Smooth muscle cell (in vitro differentiated cells): ENCODE measurements around the gene SOCS1. TPM values are rescaled to one million over a fixed set of nuclear protein-coding genes. Genes with fewer than 3 reads are reported as not detected.

Experiments
- DNase-seq: peaks from one replicate; lab custom pipeline; 2025; ENCODE audit not compliant: unreplicated experiment; lab: John Stamatoyannopoulos, UW
- H2AFZ ChIP-seq: fragments of 200-600 bp; sonication (generic); 2 replicates; pipeline ENCODE4 v1.6.0; 2016; ENCODE audit warnings: antibody characterized with exemption, low read depth, mild to moderate bottlenecking
- H3F3A ChIP-seq: fragments of 200-600 bp; sonication (generic); 2 replicates; pipeline ENCODE4 v1.6.0; 2017; ENCODE audit warnings: antibody characterized with exemption, low read depth
- H3K27ac ChIP-seq: fragments of 200-600 bp; sonication (generic); 2 replicates; pipeline ENCODE4 v1.5.1; 2016; ENCODE audit warnings: low read depth, mild to moderate bottlenecking
- H3K27me3 ChIP-seq: fragments of 200-600 bp; sonication (generic); 2 replicates; pipeline ENCODE4 v1.6.1; 2016; ENCODE audit warnings: low read depth, mild to moderate bottlenecking
- H3K36me3 ChIP-seq: fragments of 200-600 bp; sonication (generic); 2 replicates; pipeline ENCODE4 v1.5.1; 2016; ENCODE audit warnings: low read depth
- H3K4me1 ChIP-seq: fragments of 200-600 bp; sonication (generic); 2 replicates; pipeline ENCODE4 v1.5.1; 2016; ENCODE audit warnings: low read depth
- H3K4me2 ChIP-seq: fragments of 200-600 bp; sonication (generic); 2 replicates; pipeline ENCODE4 v1.6.0; 2016; ENCODE audit warnings: mild to moderate bottlenecking
- H3K4me3 ChIP-seq: fragments of 200-600 bp; sonication (generic); 2 replicates; pipeline ENCODE4 v1.5.1; 2016; ENCODE audit warnings: mild to moderate bottlenecking
- H3K79me2 ChIP-seq: fragments of 200-600 bp; sonication (generic); 2 replicates; pipeline ENCODE4 v1.6.0; 2016; ENCODE audit warnings: low read depth, mild to moderate bottlenecking
- H3K9ac ChIP-seq: fragments of 200-600 bp; sonication (generic); 2 replicates; pipeline ENCODE4 v1.6.0; 2016; ENCODE audit warnings: low read depth
- H3K9me3 ChIP-seq: fragments of 200-600 bp; sonication (generic); replicated peaks from 2 replicates; pipeline ENCODE4 v1.5.1; 2016; ENCODE audit warnings: low read depth
- H4K20me1 ChIP-seq: fragments of 200-600 bp; sonication (generic); 2 replicates; pipeline ENCODE4 v1.6.0; 2016; ENCODE audit warnings: low read depth
- WGBS: methylation state at CpG from one replicate; pipeline ENCODE4 v1.1.7; 2016; ENCODE audit warnings: low lambda C conversion rate; 5-methylcytosine and 5-hydroxymethylcytosine counted together
- polyA plus RNA-seq: library from polyadenylated mRNA; unstranded; fragments of >200 nt; fragmentation: Nextera tagmentation; extraction: Ambion mirVana; gene quantifications from 2 replicates; pipeline ENCODE4 v1.2.1, GENCODE V29; 2016
- total RNA-seq: library from RNA; depleted of rRNA; stranded (reverse); fragments of >200 nt; gene quantifications from 2 replicates; pipeline ENCODE4 v1.2.3, GENCODE V29; 2014
- TF ChIP-seq, protein P1 (sequence below): fragments of 200-600 bp; sonication (generic); IDR thresholded peaks from 2 replicates; pipeline ENCODE4 v1.5.1; 2017; ENCODE audit warnings: borderline replicate concordance, mild to moderate bottlenecking, antibody characterized with exemption; ENCODE audit not compliant: insufficient read depth, poor library complexity, severe bottlenecking

Gene SOCS1
- total and polyA plus RNA-seq, 2 experiments from 2014 or later: 6.1 to 18.7 TPM

DNA sequence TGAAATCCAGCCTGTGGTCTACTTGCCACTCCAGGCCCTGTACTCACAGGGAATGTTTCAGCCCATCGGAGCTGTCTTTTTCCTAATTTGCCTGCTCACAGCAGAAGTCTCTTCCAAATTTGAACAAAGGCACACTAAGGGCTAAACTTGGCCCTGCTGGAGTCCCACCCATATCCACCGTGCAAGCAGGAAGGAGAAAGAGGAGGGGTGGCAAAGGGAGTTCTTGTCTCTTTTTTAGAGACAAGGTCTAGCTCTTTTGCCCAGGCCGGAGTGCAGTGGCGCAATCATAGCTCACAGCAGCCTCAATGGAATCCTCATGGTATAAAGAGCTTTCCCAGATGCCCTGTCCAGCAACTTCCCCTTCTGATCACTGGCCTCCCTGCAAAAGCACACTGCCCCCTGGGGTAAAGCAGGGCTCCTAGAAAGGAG is 27.8 kb upstream of the SOCS1 start:
- H3K79me2 ChIP-seq: no peaks in the 10 kb centered on the region
- DNase-seq: no peak
- no peak overlapping the region for H3K4me3 ChIP-seq
- no peaks in the 10 kb centered on the region for H3K4me1 ChIP-seq
- no peak overlapping the region for H3K27ac ChIP-seq
- TF ChIP-seq, protein P1, sequence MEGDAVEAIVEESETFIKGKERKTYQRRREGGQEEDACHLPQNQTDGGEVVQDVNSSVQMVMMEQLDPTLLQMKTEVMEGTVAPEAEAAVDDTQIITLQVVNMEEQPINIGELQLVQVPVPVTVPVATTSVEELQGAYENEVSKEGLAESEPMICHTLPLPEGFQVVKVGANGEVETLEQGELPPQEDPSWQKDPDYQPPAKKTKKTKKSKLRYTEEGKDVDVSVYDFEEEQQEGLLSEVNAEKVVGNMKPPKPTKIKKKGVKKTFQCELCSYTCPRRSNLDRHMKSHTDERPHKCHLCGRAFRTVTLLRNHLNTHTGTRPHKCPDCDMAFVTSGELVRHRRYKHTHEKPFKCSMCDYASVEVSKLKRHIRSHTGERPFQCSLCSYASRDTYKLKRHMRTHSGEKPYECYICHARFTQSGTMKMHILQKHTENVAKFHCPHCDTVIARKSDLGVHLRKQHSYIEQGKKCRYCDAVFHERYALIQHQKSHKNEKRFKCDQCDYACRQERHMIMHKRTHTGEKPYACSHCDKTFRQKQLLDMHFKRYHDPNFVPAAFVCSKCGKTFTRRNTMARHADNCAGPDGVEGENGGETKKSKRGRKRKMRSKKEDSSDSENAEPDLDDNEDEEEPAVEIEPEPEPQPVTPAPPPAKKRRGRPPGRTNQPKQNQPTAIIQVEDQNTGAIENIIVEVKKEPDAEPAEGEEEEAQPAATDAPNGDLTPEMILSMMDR: no peak
- no peak overlapping the region for H2AFZ ChIP-seq
- H3K36me3 ChIP-seq: no peaks in the 10 kb centered on the region
- no peaks in the 10 kb centered on the region for H4K20me1 ChIP-seq
- no peaks in the 10 kb centered on the region for H3K27me3 ChIP-seq
- H3K4me2 ChIP-seq: no peak overlapping the region
- 63% methylated on average over 4 of the region's 4 CpGs for WGBS
- no peaks in the 10 kb centered on the region for H3K9me3 ChIP-seq
- no peak overlapping the region for H3K9ac ChIP-seq
- no peaks in the 10 kb centered on the region for H3F3A ChIP-seq

DNA sequence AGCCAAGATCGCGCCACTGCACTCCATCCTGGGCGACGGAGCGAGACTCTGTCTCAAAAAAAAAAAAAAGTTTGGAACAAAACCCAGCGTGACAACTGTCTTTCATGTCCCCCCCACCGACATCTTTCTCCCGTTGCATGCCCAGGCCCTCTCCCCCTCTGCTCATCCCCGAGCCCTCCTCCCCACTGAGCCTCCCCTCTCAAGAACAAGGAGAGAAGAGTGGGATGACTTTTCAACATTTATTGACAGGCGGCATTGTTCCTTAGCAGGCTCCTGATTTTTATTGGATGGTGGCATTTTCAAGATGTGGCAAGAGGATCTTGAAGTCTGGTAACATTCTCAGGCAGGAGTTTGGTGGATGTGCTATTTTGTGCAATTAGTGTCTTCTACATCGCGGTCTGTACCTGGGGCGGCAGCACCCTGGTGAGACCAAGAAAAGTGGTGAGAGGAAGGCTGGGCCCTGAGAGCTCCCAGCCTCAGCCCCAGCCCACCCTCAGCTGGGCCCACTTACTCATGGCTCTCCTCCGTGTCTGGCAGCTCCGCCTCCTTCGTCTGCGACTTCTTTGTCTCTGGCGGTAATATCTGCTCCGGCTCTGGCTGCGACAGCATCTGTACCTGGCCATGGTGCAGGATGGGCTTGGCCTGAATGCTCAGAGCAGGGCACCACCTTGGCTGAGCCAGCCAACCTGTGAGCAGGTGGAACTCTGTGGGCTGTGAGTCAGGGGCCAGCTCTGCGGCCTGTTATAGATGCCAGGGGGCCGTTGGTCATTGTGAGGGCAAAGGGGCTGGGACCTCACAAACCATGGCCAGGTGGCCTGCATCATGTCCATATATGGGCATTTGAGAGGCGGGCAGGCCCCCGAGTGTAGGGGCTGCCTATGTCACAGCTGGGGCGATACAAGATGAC is 24.9 kb upstream of the SOCS1 start, which contains the start of gene PRM1:
TSS of gene PRM1 (minus strand) at position 715 of the 907 bp plus-strand sequence. CDS start at position 623, 92 bp downstream.
- H4K20me1 ChIP-seq: no peaks in the 10 kb centered on the region
- 86% methylated on average over 23 of the region's 25 CpGs for WGBS
- TF ChIP-seq, protein P1: no peak

DNA sequence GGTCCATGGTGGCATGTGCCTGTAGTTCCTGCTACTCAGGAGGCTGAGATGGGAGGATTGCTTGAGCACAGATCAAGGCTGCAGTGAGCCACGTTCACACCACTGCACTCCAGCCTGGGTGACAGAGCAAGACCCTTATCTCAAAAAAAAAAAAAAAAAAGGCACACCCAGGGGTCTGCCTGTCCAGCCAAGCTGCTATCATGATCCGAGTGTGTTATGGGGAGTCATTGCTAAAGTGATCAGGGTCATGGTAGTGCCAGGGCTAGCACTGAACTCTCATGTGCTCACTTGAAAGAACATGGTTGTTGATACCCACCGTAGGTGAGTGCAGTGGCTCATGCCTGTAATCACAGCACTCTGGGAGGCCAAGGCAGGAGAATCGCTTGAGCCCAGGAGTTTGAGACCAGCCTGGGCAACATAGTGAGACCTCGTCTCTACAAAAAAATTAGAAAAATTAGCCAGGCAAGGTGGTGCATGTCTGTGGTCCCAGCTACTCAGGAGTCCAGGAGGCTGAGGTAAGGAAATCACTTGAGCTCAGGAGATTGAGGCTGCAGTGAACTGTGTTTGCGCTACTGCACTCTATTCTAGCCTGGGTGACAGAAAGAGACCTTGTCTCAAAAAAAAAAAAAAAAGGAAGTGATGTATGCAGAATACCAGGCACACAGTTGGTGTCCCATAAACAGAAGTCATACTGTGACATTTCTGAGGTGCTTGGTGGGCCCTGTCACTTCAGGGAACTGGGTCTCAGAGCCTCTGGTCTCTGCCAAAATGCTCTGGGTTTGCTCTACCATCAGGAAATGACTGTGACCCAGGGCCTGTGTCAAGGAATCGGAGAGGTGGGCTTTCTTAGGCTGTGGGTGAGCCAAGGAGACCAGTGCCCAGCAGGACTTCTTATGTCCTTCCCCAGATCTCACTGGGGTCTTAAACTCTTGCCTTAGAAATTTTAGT is 23.0 kb upstream of the SOCS1 start:
- Histone ChIP-seq H4K20me1 (no peaks in the 10 kb centered on the region), H3K9ac (no peak overlapping the region), H3K4me1 (no peaks in the 10 kb centered on the region), H3K4me2 (no peak overlapping the region), H3K4me3 (no peak overlapping the region), H2AFZ (no peak overlapping the region), H3K27me3 (no peaks in the 10 kb centered on the region), H3K9me3 (no peaks in the 10 kb centered on the region), H3K27ac (no peak overlapping the region), H3K79me2 (no peaks in the 10 kb centered on the region), H3K36me3 (no peaks in the 10 kb centered on the region), H3F3A (no peaks in the 10 kb centered on the region)
- 89% methylated on average over 7 of the region's 7 CpGs for WGBS
- TF ChIP-seq, protein P1: no peak
- no peak for DNase-seq

More for the DNA sequence above, 24.9 kb upstream of the SOCS1 start, which contains the start of gene PRM1:
- DNase-seq: no peak
- no peaks in the 10 kb centered on the region for H3K9me3 ChIP-seq
- H3K9ac ChIP-seq: no peak within 1 kb of the TSS
- H3K27me3 ChIP-seq: no peaks in the 10 kb centered on the region
- no peak within 1 kb of the TSS for H3K27ac ChIP-seq
- H3K36me3 ChIP-seq: no peaks in the 10 kb centered on the region
- H2AFZ ChIP-seq: no peak within 1 kb of the TSS
- no peaks in the 10 kb centered on the region for H3K4me1 ChIP-seq
- no peaks in the 10 kb centered on the region for H3F3A ChIP-seq
- no peaks in the 10 kb centered on the region for H3K79me2 ChIP-seq
- no peak within 1 kb of the TSS for H3K4me2 ChIP-seq
- H3K4me3 ChIP-seq: no peak within 1 kb of the TSS
